Testis (tissue), 3 donors: ENCODE results near the gene GPI. TPM values are rescaled to one million over a fixed set of nuclear protein-coding genes. Genes with fewer than 3 reads are reported as not detected.

ENCODE experiments used
- DNase-seq: peaks from one replicate; pipeline ENCODE4 v3.0.0-alpha.2; 2019
- H3K27ac ChIP-seq, 2 donors: fragments of 200-600 bp; sonication (generic); one replicate each; pipeline ENCODE4 v1.5.1; 2019
- H3K27me3 ChIP-seq: fragments of 200-600 bp; sonication (generic); one replicate; pipeline ENCODE4 v1.5.1; 2019
- H3K36me3 ChIP-seq: fragments of 200-600 bp; sonication (generic); one replicate; pipeline ENCODE4 v1.5.1; 2017; ENCODE audit warnings: low read depth; ENCODE audit errors: missing control alignments
- H3K4me1 ChIP-seq: fragments of 200-600 bp; sonication (generic); one replicate; pipeline ENCODE4 v1.5.1; 2019
- H3K4me3 ChIP-seq, 2 donors: fragments of 200-600 bp; sonication (generic); one replicate each; pipeline ENCODE4 v1.5.1; 2017 to 2019
- H3K9me3 ChIP-seq: fragments of 200-600 bp; sonication (generic); one replicate; pipeline ENCODE4 v1.5.1; 2017
- POLR2A ChIP-seq: fragments of 450-650 bp; IDR thresholded peaks from one replicate; pipeline ENCODE4 v1.6.1; 2017; ENCODE audit warnings: antibody characterized with exemption, mild to moderate bottlenecking, moderate library complexity
- WGBS, 2 donors: methylation state at CpG; one replicate each; pipeline ENCODE4 v1.1.5; 2018; 5-methylcytosine and 5-hydroxymethylcytosine counted together
- intact Hi-C: fragments of 100-400 bp; cut with DNase I; formaldehyde crosslinking; loops from one replicate; pipeline ENCODE4 v1.15.1; 2023; ENCODE audit warnings: low total_unique reads
- polyA plus RNA-seq: library from polyadenylated mRNA; stranded (reverse); fragments of 350-450 nt; fragmentation: Illumina TruSeq; extraction: RNeasy Lipid Tissue Mini Kit (QIAGEN cat#74804); gene quantifications from one replicate; pipeline ENCODE4 v1.2.3, GENCODE V29; 2014; ENCODE audit warnings: low read depth, low replicate concordance; ENCODE audit not compliant: insufficient read depth
- total RNA-seq, 2 donors: library from RNA; depleted of rRNA; stranded (reverse); fragments of >200 nt; gene quantifications; one replicate each; pipeline ENCODE4 v1.2.3, GENCODE V29; 2016
- TF ChIP-seq, protein P1 (sequence below), 3 experiments: fragments of 450-650 bp in 2 of 3; fragments of 200-600 bp in 1 of 3; sonication (generic) in 1 of 3; IDR thresholded peaks; one replicate each; pipeline ENCODE4 v1.5.1; 2016 to 2019; ENCODE audit warnings: antibody characterized with exemption in 3 of 3, mild to moderate bottlenecking in 2 of 3, moderate library complexity in 1 of 3

GPI gene
- total and polyA plus RNA-seq, 3 donors from 2014 or later = 109 to 198 (median 198) TPM

DNA sequence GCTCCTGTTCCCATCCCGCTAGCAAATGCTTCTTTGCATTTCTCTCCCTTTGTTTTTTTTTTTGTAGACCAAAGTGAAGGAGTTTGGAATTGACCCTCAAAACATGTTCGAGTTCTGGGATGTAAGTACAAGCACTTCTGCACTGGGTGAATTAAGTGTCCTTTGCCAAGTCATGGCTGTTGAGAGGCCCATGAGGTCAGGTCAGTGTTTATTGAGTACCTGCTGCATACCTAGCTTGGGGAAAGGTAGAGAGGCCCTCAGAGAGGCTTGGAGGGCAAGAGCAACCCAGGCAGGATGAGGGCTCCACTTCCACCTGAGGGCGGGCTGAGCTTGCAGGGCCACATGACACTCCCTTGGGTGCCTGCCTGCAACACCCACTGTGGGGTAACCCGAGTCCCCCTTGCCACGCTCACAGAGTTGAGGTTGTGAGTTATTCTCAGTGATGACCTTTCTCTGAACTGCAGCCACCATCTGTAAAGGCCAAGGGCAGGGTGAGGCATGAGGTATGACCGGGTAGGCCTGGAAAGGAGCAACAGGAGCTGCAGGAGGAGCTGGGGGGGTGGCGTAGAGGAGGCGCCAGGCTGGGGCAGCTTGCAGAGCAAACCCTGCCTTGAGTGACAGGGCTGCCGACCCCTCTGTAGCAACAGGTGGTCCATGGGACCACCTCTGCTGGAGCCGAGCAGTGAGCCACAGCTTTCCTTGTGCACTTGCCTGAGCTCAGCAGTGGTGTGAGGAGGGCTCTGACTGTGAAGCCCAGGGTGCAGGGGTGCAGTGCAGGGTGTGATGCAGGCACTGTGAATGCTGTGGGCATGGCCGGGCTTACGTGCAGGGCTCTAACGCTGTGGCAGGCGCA lies 16.6 kb downstream of the GPI start:
- Histone ChIP-seq H3K36me3 (no peaks in the 10 kb centered on the region), H3K9me3 (no peaks in the 10 kb centered on the region), H3K4me3 (no peak overlapping the region), H3K27me3 (no peaks in the 10 kb centered on the region), H3K27ac (no peak overlapping the region), H3K4me1 (no peaks in the 10 kb centered on the region)
- TF ChIP-seq, protein P1, sequence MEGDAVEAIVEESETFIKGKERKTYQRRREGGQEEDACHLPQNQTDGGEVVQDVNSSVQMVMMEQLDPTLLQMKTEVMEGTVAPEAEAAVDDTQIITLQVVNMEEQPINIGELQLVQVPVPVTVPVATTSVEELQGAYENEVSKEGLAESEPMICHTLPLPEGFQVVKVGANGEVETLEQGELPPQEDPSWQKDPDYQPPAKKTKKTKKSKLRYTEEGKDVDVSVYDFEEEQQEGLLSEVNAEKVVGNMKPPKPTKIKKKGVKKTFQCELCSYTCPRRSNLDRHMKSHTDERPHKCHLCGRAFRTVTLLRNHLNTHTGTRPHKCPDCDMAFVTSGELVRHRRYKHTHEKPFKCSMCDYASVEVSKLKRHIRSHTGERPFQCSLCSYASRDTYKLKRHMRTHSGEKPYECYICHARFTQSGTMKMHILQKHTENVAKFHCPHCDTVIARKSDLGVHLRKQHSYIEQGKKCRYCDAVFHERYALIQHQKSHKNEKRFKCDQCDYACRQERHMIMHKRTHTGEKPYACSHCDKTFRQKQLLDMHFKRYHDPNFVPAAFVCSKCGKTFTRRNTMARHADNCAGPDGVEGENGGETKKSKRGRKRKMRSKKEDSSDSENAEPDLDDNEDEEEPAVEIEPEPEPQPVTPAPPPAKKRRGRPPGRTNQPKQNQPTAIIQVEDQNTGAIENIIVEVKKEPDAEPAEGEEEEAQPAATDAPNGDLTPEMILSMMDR (IDR thresholded peaks at IDR 0.05) = no peak
- no peak for TF ChIP-seq POLR2A
- 80 to 95% methylated on average over 7 to 14 of the region's 14 CpGs for WGBS, 2 donors
- intact Hi-C loops = no loop called here
- DNase-seq = no peak

DNA sequence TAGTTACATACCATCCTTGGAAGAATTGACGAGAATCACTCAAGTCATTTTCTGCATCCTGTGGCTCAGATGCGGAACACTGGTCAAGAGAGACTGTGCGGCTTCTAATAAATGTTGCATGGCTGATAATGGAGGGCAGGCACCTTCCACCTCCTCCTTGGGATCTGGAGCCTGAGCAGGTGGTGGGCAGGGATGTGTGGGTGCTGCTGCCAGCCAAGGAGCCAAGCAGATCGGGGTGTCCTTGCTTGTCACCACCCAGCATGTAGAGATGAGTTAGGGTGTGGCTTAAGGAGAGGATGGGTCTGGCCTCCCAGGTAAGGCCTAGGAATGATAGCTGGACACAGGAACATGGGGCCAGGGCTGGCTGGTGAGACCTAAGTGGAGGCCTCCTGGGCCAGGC lies 17.5 kb downstream of the GPI start:
- Histone ChIP-seq H3K36me3 (no peaks in the 10 kb centered on the region), H3K4me1 (no peaks in the 10 kb centered on the region), H3K27ac (no peak overlapping the region), H3K4me3 (no peak overlapping the region), H3K27me3 (no peaks in the 10 kb centered on the region), H3K9me3 (no peaks in the 10 kb centered on the region)
- 90 to 93% methylated on average over 3 to 4 of the region's 4 CpGs for WGBS, 2 donors
- no peak for DNase-seq
- no peak for TF ChIP-seq POLR2A
- TF ChIP-seq, protein P1 (IDR thresholded peaks at IDR 0.05) = no peak
- intact Hi-C loops = no loop called here

DNA sequence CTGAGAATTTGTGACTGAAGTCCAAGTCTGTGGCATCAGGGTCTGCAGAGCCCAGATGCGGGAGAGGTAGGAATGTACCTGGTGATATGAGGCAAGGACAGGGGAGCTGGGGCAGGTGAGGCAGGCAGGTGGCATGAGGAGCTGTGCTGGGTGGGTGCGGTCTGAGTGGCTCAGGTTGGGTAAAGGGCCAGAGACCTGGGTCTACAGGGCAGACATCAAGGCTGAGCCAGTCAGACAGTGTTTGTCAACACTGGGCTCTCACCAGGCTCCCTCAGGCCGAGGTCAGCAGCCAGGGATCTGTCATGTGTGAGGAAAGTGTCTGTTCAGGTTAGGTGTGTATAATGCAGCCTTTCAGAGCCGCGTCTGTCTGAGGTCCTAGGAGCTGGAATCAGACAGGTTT lies 18.6 kb downstream of the GPI start:
- no peak for DNase-seq
- Histone ChIP-seq H3K36me3 (no peaks in the 10 kb centered on the region), H3K27me3 (no peaks in the 10 kb centered on the region), H3K27ac (no peak overlapping the region), H3K4me3 (no peak overlapping the region), H3K4me1 (no peaks in the 10 kb centered on the region), H3K9me3 (no peaks in the 10 kb centered on the region)
- intact Hi-C loops = no loop called here
- no peak for TF ChIP-seq POLR2A
- TF ChIP-seq, protein P1 (IDR thresholded peaks at IDR 0.05) = no peak
- 90 to 96% methylated on average over 2 to 5 of the region's 5 CpGs for WGBS, 2 donors

GRCh38 chr19:34386645-34387445 lies 21.8 kb downstream of the GPI start:
- no peak for DNase-seq
- H3K36me3 ChIP-seq = no peaks in the 10 kb centered on the region
- intact Hi-C loops = no loop called here
- TF ChIP-seq POLR2A = no peak
- TF ChIP-seq, protein P1 (IDR thresholded peaks at IDR 0.05) = no peak
- H3K27me3 ChIP-seq = no peaks in the 10 kb centered on the region
- 88 to 93% methylated on average over 8 to 9 of the region's 9 CpGs for WGBS, 2 donors
- no peak overlapping the region for H3K27ac ChIP-seq
- no peaks in the 10 kb centered on the region for H3K4me1 ChIP-seq
- H3K9me3 ChIP-seq = no peaks in the 10 kb centered on the region
- no peak overlapping the region for H3K4me3 ChIP-seq
